ENCODE measurements around the gene MUSTN1.

- TF ChIP-seq CTCF (IDR thresholded peaks at IDR 0.05) (no peak), POLR2AphosphoS5 (IDR thresholded peaks at IDR 0.05; ENCODE audit: low read depth, low read length) (no peak), REST (IDR thresholded peaks at IDR 0.05; ENCODE audit: insufficient read depth in 1 of 2, low read depth in 2 of 2, low read length in 1 of 2) (no peak)
Observed at GRCh38 chr3:52880047-52880446, 45.2 kb upstream of the MUSTN1 start.
